ENCODE results near the gene CRHR1.

Gene CRHR1

DNA sequence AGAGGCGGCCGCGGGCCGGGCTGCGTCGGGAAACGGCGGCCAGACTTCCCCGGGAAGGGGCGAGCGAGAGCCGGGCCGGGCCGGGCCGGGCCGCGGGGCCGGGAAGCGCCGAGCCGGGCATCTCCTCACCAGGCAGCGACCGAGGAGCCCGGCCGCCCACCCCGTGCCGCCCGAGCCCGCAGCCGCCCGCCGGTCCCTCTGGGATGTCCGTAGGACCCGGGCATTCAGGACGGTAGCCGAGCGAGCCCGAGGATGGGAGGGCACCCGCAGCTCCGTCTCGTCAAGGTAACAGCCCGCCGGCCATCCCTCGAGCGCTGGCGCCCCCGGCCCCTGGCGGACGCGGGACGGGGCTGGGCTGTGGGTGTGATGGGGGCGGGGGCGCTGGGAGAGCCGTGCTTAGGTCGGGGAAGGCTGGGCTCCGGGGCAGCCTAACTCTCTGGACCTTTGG lies at the start of gene CRHR1:
TSS of gene CRHR1 (plus strand) at position 28 of the 448 bp plus-strand sequence. CDS start at position 253, 225 bp downstream.
- Histone ChIP-seq H3K9ac (no peak within 1 kb of the TSS), H3K27me3 (ENCODE audit: control insufficient read depth, insufficient read depth, low read length) (no peaks in the 10 kb centered on the region), H3K4me3 (ENCODE audit: low read depth, low read length) (peak within 1 kb of the TSS; percentile 33), H3K4me2 (ENCODE audit: low read length) (peak within 1 kb of the TSS; percentile 69), H3K36me3 (ENCODE audit: control insufficient read depth, insufficient read depth, low read length) (no peaks in the 10 kb centered on the region), H3K4me1 (peaks cover 4% of the 10 kb centered on the region), H3K27ac (no peak within 1 kb of the TSS), H3K9me3 (ENCODE audit: control insufficient read depth, low read length) (no peaks in the 10 kb centered on the region), H3K79me2 (no peaks in the 10 kb centered on the region), H2AFZ (peak within 1 kb of the TSS; percentile 85)
- TF ChIP-seq CTCF (IDR thresholded peaks at IDR 0.05): no peak

DNA sequence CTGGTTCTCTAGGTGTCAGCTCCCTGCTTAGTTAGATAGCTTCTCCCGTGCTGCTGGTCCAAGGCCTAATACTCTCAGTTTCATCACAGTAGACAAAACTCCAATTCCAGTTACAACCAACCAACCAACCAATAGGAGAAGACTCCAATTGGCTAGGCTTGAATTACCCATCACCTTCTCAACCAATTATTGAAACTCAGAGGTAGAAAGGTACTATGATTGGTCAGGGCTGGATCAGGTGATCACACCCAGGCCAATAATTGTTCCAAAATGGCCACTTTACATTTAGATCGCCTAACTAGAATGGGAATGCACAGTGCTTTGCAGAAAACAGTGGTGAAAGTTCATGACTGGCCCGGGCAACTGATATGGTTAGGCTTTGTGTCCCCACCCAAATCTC lies 49.5 kb upstream of the CRHR1 start:
- no peaks in the 10 kb centered on the region for H3K4me1 ChIP-seq
- no peaks in the 10 kb centered on the region for H3K9me3 ChIP-seq (ENCODE audit: control insufficient read depth, low read length)
- no peak overlapping the region for H3K4me2 ChIP-seq (ENCODE audit: low read length)
- H3K79me2 ChIP-seq: no peaks in the 10 kb centered on the region
- no peak overlapping the region for H3K9ac ChIP-seq
- no peak overlapping the region for H3K4me3 ChIP-seq (ENCODE audit: low read depth, low read length)
- H3K27me3 ChIP-seq (ENCODE audit: control insufficient read depth, insufficient read depth, low read length): no peaks in the 10 kb centered on the region
- H2AFZ ChIP-seq: no peak overlapping the region
- no peaks in the 10 kb centered on the region for H3K36me3 ChIP-seq (ENCODE audit: control insufficient read depth, insufficient read depth, low read length)
- TF ChIP-seq CTCF (IDR thresholded peaks at IDR 0.05): no peak
- no peak overlapping the region for H3K27ac ChIP-seq

GRCh38 chr17:45735488-45735887 lies 48.6 kb upstream of the CRHR1 start:
- H3K4me2 ChIP-seq (ENCODE audit: low read length): no peak overlapping the region
- H3K79me2 ChIP-seq: no peaks in the 10 kb centered on the region
- no peak overlapping the region for H2AFZ ChIP-seq
- no peaks in the 10 kb centered on the region for H3K27me3 ChIP-seq (ENCODE audit: control insufficient read depth, insufficient read depth, low read length)
- no peaks in the 10 kb centered on the region for H3K9me3 ChIP-seq (ENCODE audit: control insufficient read depth, low read length)
- H3K36me3 ChIP-seq (ENCODE audit: control insufficient read depth, insufficient read depth, low read length): no peaks in the 10 kb centered on the region
- no peak overlapping the region for H3K9ac ChIP-seq
- no peak overlapping the region for H3K4me3 ChIP-seq (ENCODE audit: low read depth, low read length)
- no peak for TF ChIP-seq CTCF (IDR thresholded peaks at IDR 0.05)
- H3K4me1 ChIP-seq: peaks cover 2% of the 10 kb centered on the region
- no peak overlapping the region for H3K27ac ChIP-seq

GRCh38 chr17:45739786-45740185 lies 44.3 kb upstream of the CRHR1 start:
- Histone ChIP-seq H3K79me2 (no peaks in the 10 kb centered on the region), H3K9me3 (ENCODE audit: control insufficient read depth, low read length) (no peaks in the 10 kb centered on the region), H3K9ac (no peak overlapping the region), H3K4me1 (peaks cover 2% of the 10 kb centered on the region), H3K27ac (no peak overlapping the region), H3K27me3 (ENCODE audit: control insufficient read depth, insufficient read depth, low read length) (no peaks in the 10 kb centered on the region), H3K4me3 (ENCODE audit: low read depth, low read length) (no peak overlapping the region), H3K4me2 (ENCODE audit: low read length) (no peak overlapping the region), H3K36me3 (ENCODE audit: control insufficient read depth, insufficient read depth, low read length) (no peaks in the 10 kb centered on the region), H2AFZ (peak overlapping the region; percentile 39)
- TF ChIP-seq CTCF (IDR thresholded peaks at IDR 0.05): no peak

DNA sequence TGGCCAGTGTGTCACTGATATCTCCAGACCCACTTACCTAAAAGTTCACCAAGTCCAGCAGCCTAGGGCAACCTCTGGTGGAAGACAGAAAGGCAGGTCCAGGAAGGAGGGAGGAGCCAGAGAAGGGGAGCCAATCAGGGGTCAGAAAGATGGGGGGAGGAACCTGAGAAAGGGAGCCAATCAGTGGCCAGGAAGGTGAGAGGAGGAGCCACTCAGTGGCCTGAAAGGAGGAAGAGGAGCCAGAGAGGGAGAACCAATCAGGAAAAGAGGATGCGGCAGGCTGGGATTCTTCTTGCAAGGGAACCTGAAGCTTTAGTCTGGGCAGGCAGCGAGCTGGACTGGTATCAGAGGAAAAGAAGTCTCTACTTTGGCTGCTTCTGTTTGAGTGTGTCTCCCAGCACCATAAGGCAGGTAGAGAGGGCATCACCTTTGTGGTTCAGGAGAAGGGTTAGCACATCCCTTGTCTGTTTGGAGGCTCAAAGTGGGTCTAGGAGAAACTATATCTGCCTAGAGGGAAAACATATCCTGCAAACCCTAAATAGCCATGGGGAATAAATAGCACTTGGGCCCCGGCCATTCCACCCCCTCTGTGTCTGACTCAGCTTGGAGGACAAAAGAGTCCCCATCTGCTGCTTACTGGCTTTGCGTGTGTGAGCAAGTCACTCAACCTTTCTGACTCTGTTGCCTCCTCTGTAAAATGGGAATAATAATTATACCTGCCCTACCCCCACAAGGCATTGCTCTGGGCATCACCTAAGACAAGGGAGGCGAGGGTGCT lies 43.4 kb upstream of the CRHR1 start:
- TF ChIP-seq CTCF (IDR thresholded peaks at IDR 0.05): no peak
- no peak overlapping the region for H3K4me3 ChIP-seq (ENCODE audit: low read depth, low read length)
- no peaks in the 10 kb centered on the region for H3K79me2 ChIP-seq
- peaks cover 2% of the 10 kb centered on the region for H3K4me1 ChIP-seq
- H2AFZ ChIP-seq: peak overlapping the region; percentile 31
- no peak overlapping the region for H3K9ac ChIP-seq
- H3K9me3 ChIP-seq (ENCODE audit: control insufficient read depth, low read length): no peaks in the 10 kb centered on the region
- no peak overlapping the region for H3K27ac ChIP-seq
- no peaks in the 10 kb centered on the region for H3K36me3 ChIP-seq (ENCODE audit: control insufficient read depth, insufficient read depth, low read length)
- H3K27me3 ChIP-seq (ENCODE audit: control insufficient read depth, insufficient read depth, low read length): no peaks in the 10 kb centered on the region
- no peak overlapping the region for H3K4me2 ChIP-seq (ENCODE audit: low read length)
